K562 (cell line): ENCODE data around the gene ZNF362. TPM values are rescaled to one million over a fixed set of nuclear protein-coding genes. Genes with fewer than 3 reads are reported as not detected.

Experiments
- ATAC-seq: fragments of 200-7000 bp; cut with Tn5 transposase; 3 replicates; pipeline ENCODE4 v1.9.1; 2020; ENCODE audit warnings: moderate library complexity
- BruUV-seq: library from RNA; stranded (reverse); fragments of 400-500 nt; replicated peaks from 2 replicates; lab custom pipeline; 2021; lab: Mats Ljungman, UMichigan
- CTCF ChIA-PET: fragments of 300-600 bp; formaldehyde crosslinking; extraction: SDS; loops from one replicate; lab custom pipeline; 2021; ENCODE audit warnings: low intra/inter-chr PET ratio; lab: Yijun Ruan, JAX
- POLR2A ChIA-PET: fragments of 300-600, 350-650 bp; sonication (Branson Sonifier 250); formaldehyde crosslinking; extraction: SDS; loops from one replicate; lab custom pipeline; 2021; ENCODE audit warnings: antibody characterized with exemption, inconsistent platforms; lab: Yijun Ruan, JAX
- DNase-seq, 4 experiments: peaks; one replicate each; pipeline versions ENCODE4 v3.0.0 to v3.0.0-alpha.2; 2011 to 2018; ENCODE audit warnings: low spot score in 3 of 4, mixed read lengths in 3 of 4; ENCODE audit errors: extremely low read depth in 1 of 4
- FAIRE-seq: peaks from 2 replicates; lab custom pipeline; 2011; peaks lifted over from hg19 to GRCh38; lab: Jason Lieb, UNC
- H2AFZ ChIP-seq: 2 replicates; pipeline ENCODE4 v1.6.0; 2011; ENCODE audit warnings: low read depth, low read length, control low read depth, inconsistent platforms
- H3K27ac ChIP-seq: fragments of 200-600 bp; 3 replicates; pipeline ENCODE4 v1.8.0; 2011; ENCODE audit warnings: low read depth, mild to moderate bottlenecking, control low read depth, inconsistent platforms, low read length, moderate library complexity, mixed read lengths; ENCODE audit errors: extremely low read depth
- H3K27me3 ChIP-seq, 2 experiments: fragments of 300-600 bp in 1 of 2; 2 replicates in 1 of 2; 3 replicates in 1 of 2; pipeline versions ENCODE4 v1.6.0 to v1.8.0; 2011; ENCODE audit warnings: inconsistent platforms in 2 of 2, low read length in 2 of 2, mild to moderate bottlenecking in 1 of 2, mixed read lengths in 1 of 2, moderate library complexity in 1 of 2; ENCODE audit not compliant: control insufficient read depth in 2 of 2, insufficient read depth in 2 of 2
- H3K36me3 ChIP-seq: fragments of 300-600 bp; 3 replicates; pipeline ENCODE4 v1.8.0; 2011; ENCODE audit warnings: mild to moderate bottlenecking, low read length, inconsistent platforms; ENCODE audit not compliant: control insufficient read depth, insufficient read depth
- H3K4me1 ChIP-seq, 2 experiments: fragments of 200-600 bp in 1 of 2; replicated peaks in 1 of 2; 2 replicates in 1 of 2; 3 replicates in 1 of 2; pipeline versions ENCODE4 v1.5.1 to v1.8.0; 2011; ENCODE audit warnings: inconsistent platforms in 2 of 2, low read length in 2 of 2, mild to moderate bottlenecking in 1 of 2, mixed read lengths in 1 of 2, moderate library complexity in 1 of 2; ENCODE audit not compliant: control insufficient read depth in 2 of 2, insufficient read depth in 2 of 2
- H3K4me2 ChIP-seq: 2 replicates; pipeline ENCODE4 v1.6.1; 2011; ENCODE audit warnings: low read length, control low read depth, inconsistent platforms, mixed read lengths; ENCODE audit not compliant: insufficient read depth
- H3K4me3 ChIP-seq: fragments of 200-600 bp; sonication (generic), shearing (Covaris generic); 2 replicates; pipeline ENCODE4 v1.5.1; 2016; ENCODE audit warnings: control low read depth, inconsistent platforms
- H3K79me2 ChIP-seq: fragments of 200-600 bp; 3 replicates; pipeline ENCODE4 v1.8.0; 2011; ENCODE audit warnings: low read length, inconsistent platforms; ENCODE audit not compliant: control insufficient read depth, insufficient read depth
- H3K9ac ChIP-seq, 2 experiments: 2 replicates each; pipeline versions ENCODE4 v1.6.0 to v1.6.1; 2011; ENCODE audit warnings: low read depth in 2 of 2, low read length in 2 of 2, control low read depth in 1 of 2, inconsistent platforms in 1 of 2, mild to moderate bottlenecking in 1 of 2, mixed read lengths in 1 of 2; ENCODE audit not compliant: insufficient read depth in 1 of 2
- H3K9me1 ChIP-seq: one replicate; pipeline ENCODE4 v1.6.0; 2011; ENCODE audit warnings: inconsistent platforms, mild to moderate bottlenecking, low read length, moderate library complexity; ENCODE audit not compliant: control insufficient read depth, insufficient read depth
- H3K9me3 ChIP-seq: replicated peaks from 2 replicates; pipeline ENCODE4 v1.5.1; 2011; ENCODE audit warnings: low read depth, low read length, inconsistent platforms; ENCODE audit not compliant: control insufficient read depth, insufficient read depth
- H4K20me1 ChIP-seq: replicated peaks from 2 replicates; pipeline ENCODE4 v1.6.1; 2011; ENCODE audit warnings: low read length, inconsistent platforms, mixed read lengths; ENCODE audit not compliant: control insufficient read depth, insufficient read depth
- BCOR ChIP-seq: fragments of 450-650 bp; IDR thresholded peaks from 2 replicates; pipeline ENCODE4 v1.6.1; 2016
- BRF1 ChIP-seq: IDR thresholded peaks from 3 replicates; pipeline ENCODE4 v1.6.1; 2011; ENCODE audit warnings: borderline replicate concordance, mild to moderate bottlenecking; ENCODE audit not compliant: insufficient read length; ENCODE audit errors: extremely low read depth
- CBX2 ChIP-seq: fragments of 200-600 bp; sonication (generic); IDR thresholded peaks from one replicate; pipeline ENCODE4 v1.6.1; 2012; ENCODE audit warnings: mild to moderate bottlenecking, low read length, inconsistent platforms; ENCODE audit not compliant: insufficient read depth, poor library complexity, severe bottlenecking
- CREB1 ChIP-seq, 2 experiments: sonication (generic) in 1 of 2; formaldehyde crosslinking in 1 of 2; IDR thresholded peaks; 2 replicates each; pipeline versions ENCODE4 v1.6.1 to v1.8.0; 2012 to 2022; ENCODE audit warnings: inconsistent platforms in 1 of 2, mild to moderate bottlenecking in 1 of 2, missing genetic modification reagents in 1 of 2, moderate library complexity in 1 of 2
- DACH1 ChIP-seq: fragments of 450-650 bp; IDR thresholded peaks from 2 replicates; pipeline ENCODE4 v1.6.1; 2018; ENCODE audit not compliant: partially characterized antibody
- DPF2 ChIP-seq: fragments of 450-650 bp; IDR thresholded peaks from 2 replicates; pipeline ENCODE4 v1.6.1; 2016
- MCM3 ChIP-seq: fragments of 450-650 bp; IDR thresholded peaks from 2 replicates; pipeline ENCODE4 v1.6.1; 2016
- SP1 ChIP-seq: sonication (generic); formaldehyde crosslinking; IDR thresholded peaks from 2 replicates; pipeline ENCODE4 v1.8.1; 2022; ENCODE audit warnings: mild to moderate bottlenecking, missing genetic modification reagents
- TAL1 ChIP-seq: fragments of 450-650 bp; IDR thresholded peaks from 2 replicates; pipeline ENCODE4 v1.6.1; 2016; ENCODE audit warnings: mild to moderate bottlenecking
- ZNF408 ChIP-seq: fragments of 250-450 bp; sonication (Bioruptor Pico); IDR thresholded peaks from 2 replicates; pipeline ENCODE4 v1.4.0; 2020; ENCODE audit warnings: low read depth, mild to moderate bottlenecking, moderate library complexity
- ZNF551 ChIP-seq: fragments of 250-450 bp; sonication (Bioruptor Pico); IDR thresholded peaks from 2 replicates; pipeline ENCODE4 v1.5.0; 2021; ENCODE audit warnings: mild to moderate bottlenecking, moderate library complexity
- ZNF561 ChIP-seq: fragments of 450-650 bp; formaldehyde crosslinking; conservative IDR thresholded peaks from 2 replicates; pipeline ENCODE4 v1.4.0; 2020; ENCODE audit warnings: mild to moderate bottlenecking, moderate library complexity
- ZNF584 ChIP-seq: fragments of 200-800 bp; sonication (Bioruptor generic); IDR thresholded peaks from 2 replicates; pipeline ENCODE4 v1.6.1; 2016; ENCODE audit warnings: low read depth, mild to moderate bottlenecking, missing genetic modification characterization, missing compliant biosample characterization
- WGBS: fragments of 100-300 bp; shearing (Covaris generic); methylation state at CpG from one replicate; pipeline ENCODE4 v1.1.6; 2016; ENCODE audit warnings: low coverage, mixed read lengths; ENCODE audit not compliant: insufficient coverage; ENCODE audit errors: missing lambda C conversion rate; 5-methylcytosine and 5-hydroxymethylcytosine counted together
- in situ Hi-C: fragments of 300-500 bp; cut with MboI; formaldehyde crosslinking; loops from 4 replicates; pipeline ENCODE4 v1.15.0; 2018; ENCODE audit warnings: inconsistent platforms, mixed read lengths
- intact Hi-C: fragments of 100-400 bp; cut with micrococcal nuclease; formaldehyde crosslinking; loops from 2 replicates; pipeline ENCODE4 v1.14.2; 2022
- polyA plus RNA-seq, 8 experiments: library from polyadenylated mRNA; depleted of rRNA in 4 of 8; stranded (reverse) in 5 of 8; unstranded in 3 of 8; fragments of >200 nt; fragmentation: Nextera tagmentation in 2 of 8; fragmentation: Illumina TruSeq in 1 of 8; extraction: Ambion mirVana in 2 of 8; extraction: Trizol in 1 of 8; gene quantifications; 2 replicates each; pipeline versions ENCODE4 v1.2.1 to v1.2.3, GENCODE V29; 2011 to 2014; ENCODE audit warnings: inconsistent platforms in 1 of 8, missing spikeins in 1 of 8
- total RNA-seq, 7 experiments: library from RNA; depleted of rRNA in 6 of 7; stranded (reverse); fragments of >200 nt in 6 of 7; fragmentation: Illumina TruSeq in 2 of 7; extraction: Trizol in 2 of 7; gene quantifications; 2 replicates each; pipeline versions ENCODE4 v1.2.1 to v1.2.3, GENCODE V29; 2011 to 2021; ENCODE audit warnings: low replicate concordance in 1 of 7
- TF ChIP-seq, protein P1 (sequence below): sonication (generic); formaldehyde crosslinking; IDR thresholded peaks from 2 replicates; pipeline ENCODE4 v1.8.0; 2022; ENCODE audit warnings: mild to moderate bottlenecking, missing genetic modification reagents, borderline replicate concordance
- TF ChIP-seq, protein P2 (sequence below): fragments of 150-350 bp; conservative IDR thresholded peaks from 2 replicates; pipeline ENCODE4 v1.6.1; 2014; ENCODE audit warnings: low read length

ZNF362 gene
- total and polyA plus RNA-seq, 9 of the 15 experiments (the other 6 are each of a cell fraction or from before 2014, with no cell fraction given): 0.01 to 1.1 (median 0.35) TPM; not detected in 1

DNA sequence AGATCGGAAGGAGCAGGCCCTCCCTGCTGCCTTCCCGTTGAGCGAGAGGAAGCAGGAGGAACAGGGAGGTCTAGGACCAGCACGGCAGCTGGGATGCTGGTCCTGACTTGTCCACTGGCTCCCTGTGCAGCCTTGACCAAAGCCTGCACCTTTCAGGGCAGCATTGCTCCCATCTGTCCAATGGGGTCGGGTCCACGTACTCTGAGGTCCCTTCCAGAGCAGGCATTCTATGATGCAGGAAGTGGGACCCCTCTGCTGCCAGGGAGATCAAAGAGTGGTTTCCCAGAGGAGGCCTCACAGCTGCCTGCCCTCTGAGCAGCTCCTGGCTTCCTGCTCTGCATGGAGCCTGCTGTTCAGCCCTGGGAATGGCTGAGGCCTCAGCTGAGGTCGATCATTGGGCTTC lies 21.7 kb upstream of the ZNF362 start:
- intact Hi-C loops (no loop called here), in situ Hi-C loops (no loop called here)
- peaks cover 24 to 38% of the 10 kb centered on the region in 2 experiments; a peak in 4 of 5 replicates for H3K27me3 ChIP-seq
- TF ChIP-seq ZNF551 (CRISPR knock-in tag) (no peak), BCOR (no peak), ZNF561 (CRISPR knock-in tag) (no peak), CBX2 (no peak), CREB1 (IDR thresholded peaks at IDR 0.05) (no peak), CREB1 (CRISPR knock-in tag; IDR thresholded peaks at IDR 0.05) (no peak), ZNF584 (CRISPR knock-in tag) (no peak), BRF1 (no peak), ZNF408 (CRISPR knock-in tag) (no peak), TAL1 (no peak), DACH1 (no peak), DPF2 (no peak), MCM3 (no peak), SP1 (CRISPR knock-in tag) (no peak)
- TF ChIP-seq, protein P1, sequence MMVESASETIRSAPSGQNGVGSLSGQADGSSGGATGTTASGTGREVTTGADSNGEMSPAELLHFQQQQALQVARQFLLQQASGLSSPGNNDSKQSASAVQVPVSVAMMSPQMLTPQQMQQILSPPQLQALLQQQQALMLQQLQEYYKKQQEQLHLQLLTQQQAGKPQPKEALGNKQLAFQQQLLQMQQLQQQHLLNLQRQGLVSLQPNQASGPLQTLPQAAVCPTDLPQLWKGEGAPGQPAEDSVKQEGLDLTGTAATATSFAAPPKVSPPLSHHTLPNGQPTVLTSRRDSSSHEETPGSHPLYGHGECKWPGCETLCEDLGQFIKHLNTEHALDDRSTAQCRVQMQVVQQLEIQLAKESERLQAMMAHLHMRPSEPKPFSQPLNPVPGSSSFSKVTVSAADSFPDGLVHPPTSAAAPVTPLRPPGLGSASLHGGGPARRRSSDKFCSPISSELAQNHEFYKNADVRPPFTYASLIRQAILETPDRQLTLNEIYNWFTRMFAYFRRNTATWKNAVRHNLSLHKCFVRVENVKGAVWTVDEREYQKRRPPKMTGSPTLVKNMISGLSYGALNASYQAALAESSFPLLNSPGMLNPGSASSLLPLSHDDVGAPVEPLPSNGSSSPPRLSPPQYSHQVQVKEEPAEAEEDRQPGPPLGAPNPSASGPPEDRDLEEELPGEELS (CRISPR knock-in tag): no peak
- TF ChIP-seq, protein P2, sequence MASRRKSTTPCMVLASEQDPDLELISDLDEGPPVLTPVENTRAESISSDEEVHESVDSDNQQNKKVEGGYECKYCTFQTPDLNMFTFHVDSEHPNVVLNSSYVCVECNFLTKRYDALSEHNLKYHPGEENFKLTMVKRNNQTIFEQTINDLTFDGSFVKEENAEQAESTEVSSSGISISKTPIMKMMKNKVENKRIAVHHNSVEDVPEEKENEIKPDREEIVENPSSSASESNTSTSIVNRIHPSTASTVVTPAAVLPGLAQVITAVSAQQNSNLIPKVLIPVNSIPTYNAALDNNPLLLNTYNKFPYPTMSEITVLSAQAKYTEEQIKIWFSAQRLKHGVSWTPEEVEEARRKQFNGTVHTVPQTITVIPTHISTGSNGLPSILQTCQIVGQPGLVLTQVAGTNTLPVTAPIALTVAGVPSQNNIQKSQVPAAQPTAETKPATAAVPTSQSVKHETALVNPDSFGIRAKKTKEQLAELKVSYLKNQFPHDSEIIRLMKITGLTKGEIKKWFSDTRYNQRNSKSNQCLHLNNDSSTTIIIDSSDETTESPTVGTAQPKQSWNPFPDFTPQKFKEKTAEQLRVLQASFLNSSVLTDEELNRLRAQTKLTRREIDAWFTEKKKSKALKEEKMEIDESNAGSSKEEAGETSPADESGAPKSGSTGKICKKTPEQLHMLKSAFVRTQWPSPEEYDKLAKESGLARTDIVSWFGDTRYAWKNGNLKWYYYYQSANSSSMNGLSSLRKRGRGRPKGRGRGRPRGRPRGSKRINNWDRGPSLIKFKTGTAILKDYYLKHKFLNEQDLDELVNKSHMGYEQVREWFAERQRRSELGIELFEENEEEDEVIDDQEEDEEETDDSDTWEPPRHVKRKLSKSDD: no peak
- BruUV-seq: no TSS peak
- no peaks in the 10 kb centered on the region for H4K20me1 ChIP-seq
- H2AFZ ChIP-seq: no peak overlapping the region
- CTCF ChIA-PET: no interaction called here
- H3K36me3 ChIP-seq: no peaks in the 10 kb centered on the region
- DNase-seq (no peak), FAIRE-seq (no peak), ATAC-seq (no peak; the same call in 2 of the 3 replicates)
- H3K79me2 ChIP-seq: no peaks in the 10 kb centered on the region
- H3K27ac ChIP-seq: no peak overlapping the region
- H3K4me2 ChIP-seq: no peak overlapping the region
- POLR2A ChIA-PET: no interaction called here
- no peaks in the 10 kb centered on the region; a peak in 1 of 5 replicates for H3K4me1 ChIP-seq
- no peak overlapping the region for H3K9ac ChIP-seq
- no peaks in the 10 kb centered on the region for H3K9me3 ChIP-seq
- H3K9me1 ChIP-seq: no peaks in the 10 kb centered on the region
- WGBS: 3% methylated on average over 7 of the region's 7 CpGs
- no peak overlapping the region for H3K4me3 ChIP-seq
